OCI-LY3 (cell line): ENCODE results near the gene TMEM59.

ENCODE experiments used
- H2AFZ ChIP-seq: fragments of 200-600, 300-600 bp; shearing (Covaris generic); 2 replicates; pipeline ENCODE4 v1.6.0; 2014; ENCODE audit warnings: antibody characterized with exemption, low read depth, low read length
- H3K27ac ChIP-seq: fragments of 200-600, 300-600 bp; sonication (generic); 2 replicates; pipeline ENCODE4 v1.5.1; 2014; ENCODE audit warnings: mild to moderate bottlenecking, low read length, moderate library complexity, mixed read lengths
- H3K27me3 ChIP-seq: fragments of 200-600, 300-600 bp; sonication (generic); 2 replicates; pipeline ENCODE4 v1.6.1; 2014; ENCODE audit warnings: low read depth, low read length, mixed read lengths
- H3K36me3 ChIP-seq: fragments of 200-600, 300-600 bp; sonication (generic); replicated peaks from 2 replicates; pipeline ENCODE3; 2014; ENCODE audit warnings: low read depth, low read length, mixed read lengths
- H3K4me1 ChIP-seq: fragments of 300-600, 200-600 bp; sonication (generic); 2 replicates; pipeline ENCODE4 v1.6.1; 2014; ENCODE audit warnings: low read length, mixed read lengths
- H3K4me2 ChIP-seq: fragments of 200-600, 300-600 bp; sonication (generic); 2 replicates; pipeline ENCODE4 v1.6.1; 2014; ENCODE audit warnings: low read length, mixed read lengths
- H3K4me3 ChIP-seq: fragments of 300-600, 200-600 bp; sonication (generic); 2 replicates; pipeline ENCODE4 v1.5.1; 2014; ENCODE audit warnings: antibody characterized with exemption, mild to moderate bottlenecking, low read length, moderate library complexity
- H3K79me2 ChIP-seq: fragments of 300-600, 200-600 bp; shearing (Covaris generic); 2 replicates; pipeline ENCODE4 v1.6.1; 2014; ENCODE audit warnings: mild to moderate bottlenecking, low read length, mixed read lengths
- H3K9ac ChIP-seq: fragments of 300-600, 200-600 bp; shearing (Covaris generic); 2 replicates; pipeline ENCODE4 v1.6.0; 2014; ENCODE audit warnings: mild to moderate bottlenecking, low read length, moderate library complexity
- H3K9me3 ChIP-seq: fragments of 200-600, 300-600 bp; shearing (Covaris generic); 2 replicates; pipeline ENCODE4 v1.6.1; 2014; ENCODE audit warnings: low read length, mixed read lengths; ENCODE audit not compliant: insufficient read depth
- H4K20me1 ChIP-seq: fragments of 200-600, 300-600 bp; sonication (generic); 2 replicates; pipeline ENCODE4 v1.6.1; 2016; ENCODE audit warnings: low read length, mixed read lengths; ENCODE audit not compliant: insufficient read depth
- EZH2phosphoT487 ChIP-seq: fragments of 200-600 bp; shearing (Covaris generic); IDR thresholded peaks from 2 replicates; pipeline ENCODE4 v1.6.1; 2018; ENCODE audit warnings: antibody characterized with exemption, mixed run types, low read depth
- TF ChIP-seq, protein P1 (sequence below): fragments of 200-600, 300-600 bp; sonication (generic); IDR thresholded peaks from 2 replicates; pipeline ENCODE4 v1.5.1; 2014; ENCODE audit warnings: antibody characterized with exemption, low read length, low read depth

TMEM59 gene

DNA sequence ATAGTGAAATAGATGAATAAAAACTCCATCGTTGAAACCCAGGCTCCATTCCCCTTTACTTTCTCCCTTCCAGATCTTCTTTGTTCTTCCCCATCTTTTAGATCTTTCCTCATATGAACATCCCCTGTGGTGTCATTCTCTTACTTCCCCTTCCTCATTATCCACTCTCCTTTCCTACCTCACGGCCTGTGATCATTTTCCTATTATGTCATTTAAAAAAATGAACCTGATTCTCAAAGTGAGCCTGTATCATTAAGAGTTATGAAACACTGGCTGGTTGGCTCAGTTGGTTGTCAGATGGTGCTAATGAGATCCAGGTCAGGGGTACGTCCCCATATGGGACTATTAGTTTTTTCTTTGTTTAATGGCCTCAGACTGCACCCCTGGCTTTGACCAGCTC, 38.7 kb upstream of the TMEM59 start:
- no peaks in the 10 kb centered on the region for H3K79me2 ChIP-seq
- no peak overlapping the region for H3K9ac ChIP-seq
- H3K4me3 ChIP-seq, result no peak overlapping the region
- no peaks in the 10 kb centered on the region for H3K36me3 ChIP-seq
- no peak overlapping the region for H3K4me2 ChIP-seq
- no peak overlapping the region for H2AFZ ChIP-seq
- no peaks in the 10 kb centered on the region for H3K4me1 ChIP-seq
- no peaks in the 10 kb centered on the region for H3K9me3 ChIP-seq
- no peaks in the 10 kb centered on the region for H3K27me3 ChIP-seq
- no peaks in the 10 kb centered on the region for H4K20me1 ChIP-seq
- TF ChIP-seq, protein P1, sequence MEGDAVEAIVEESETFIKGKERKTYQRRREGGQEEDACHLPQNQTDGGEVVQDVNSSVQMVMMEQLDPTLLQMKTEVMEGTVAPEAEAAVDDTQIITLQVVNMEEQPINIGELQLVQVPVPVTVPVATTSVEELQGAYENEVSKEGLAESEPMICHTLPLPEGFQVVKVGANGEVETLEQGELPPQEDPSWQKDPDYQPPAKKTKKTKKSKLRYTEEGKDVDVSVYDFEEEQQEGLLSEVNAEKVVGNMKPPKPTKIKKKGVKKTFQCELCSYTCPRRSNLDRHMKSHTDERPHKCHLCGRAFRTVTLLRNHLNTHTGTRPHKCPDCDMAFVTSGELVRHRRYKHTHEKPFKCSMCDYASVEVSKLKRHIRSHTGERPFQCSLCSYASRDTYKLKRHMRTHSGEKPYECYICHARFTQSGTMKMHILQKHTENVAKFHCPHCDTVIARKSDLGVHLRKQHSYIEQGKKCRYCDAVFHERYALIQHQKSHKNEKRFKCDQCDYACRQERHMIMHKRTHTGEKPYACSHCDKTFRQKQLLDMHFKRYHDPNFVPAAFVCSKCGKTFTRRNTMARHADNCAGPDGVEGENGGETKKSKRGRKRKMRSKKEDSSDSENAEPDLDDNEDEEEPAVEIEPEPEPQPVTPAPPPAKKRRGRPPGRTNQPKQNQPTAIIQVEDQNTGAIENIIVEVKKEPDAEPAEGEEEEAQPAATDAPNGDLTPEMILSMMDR, result no peak
- TF ChIP-seq EZH2phosphoT487, result no peak
- H3K27ac ChIP-seq, result no peak overlapping the region

DNA sequence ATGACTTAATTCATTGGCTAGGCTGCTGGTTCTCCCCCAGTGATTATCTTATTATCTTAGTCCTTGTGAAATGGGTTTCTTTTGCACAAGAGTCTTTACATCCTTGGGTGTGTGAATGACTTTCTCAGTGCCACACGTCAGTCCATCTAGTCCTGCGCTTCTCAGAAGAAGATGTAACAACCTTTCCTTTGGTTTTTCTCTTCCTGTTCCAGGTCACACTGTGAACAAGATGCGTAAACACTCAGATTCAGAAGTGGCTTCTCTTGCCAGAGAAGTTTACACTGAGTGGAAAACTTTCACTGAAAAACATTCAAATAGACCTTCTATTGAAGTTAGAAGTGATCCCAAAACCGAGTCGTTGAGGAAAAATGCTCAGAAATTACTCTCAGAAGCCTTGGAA, 35.4 kb upstream of the TMEM59 start:
- H3K9me3 ChIP-seq, result no peaks in the 10 kb centered on the region
- no peak overlapping the region for H2AFZ ChIP-seq
- H3K4me3 ChIP-seq, result no peak overlapping the region
- H3K4me1 ChIP-seq, result no peaks in the 10 kb centered on the region
- no peaks in the 10 kb centered on the region for H3K79me2 ChIP-seq
- H3K27me3 ChIP-seq, result no peaks in the 10 kb centered on the region
- H3K9ac ChIP-seq, result no peak overlapping the region
- no peaks in the 10 kb centered on the region for H3K36me3 ChIP-seq
- H3K27ac ChIP-seq, result no peak overlapping the region
- no peak for TF ChIP-seq EZH2phosphoT487
- TF ChIP-seq, protein P1, result no peak
- H4K20me1 ChIP-seq, result no peaks in the 10 kb centered on the region
- H3K4me2 ChIP-seq, result no peak overlapping the region

DNA sequence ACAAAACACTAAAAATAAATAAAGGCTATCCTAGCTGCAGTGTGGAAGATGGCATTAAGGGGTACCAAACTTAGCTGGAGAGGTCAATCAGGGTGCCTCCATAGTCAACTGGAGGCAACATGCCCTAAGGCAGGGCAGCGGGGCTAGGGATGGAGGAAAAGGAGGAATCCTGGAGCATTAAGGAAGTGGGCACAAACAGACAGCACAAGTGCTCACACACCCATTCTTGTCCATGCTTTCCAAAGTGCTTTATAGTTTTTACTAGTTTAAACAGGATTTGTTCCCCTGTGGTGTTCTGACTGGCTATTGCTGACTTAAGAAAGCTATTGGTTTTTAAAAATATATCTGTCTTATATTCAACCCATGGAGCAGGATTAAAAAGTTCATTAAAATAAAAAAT, 33.8 kb upstream of the TMEM59 start:
- no peak overlapping the region for H2AFZ ChIP-seq

DNA sequence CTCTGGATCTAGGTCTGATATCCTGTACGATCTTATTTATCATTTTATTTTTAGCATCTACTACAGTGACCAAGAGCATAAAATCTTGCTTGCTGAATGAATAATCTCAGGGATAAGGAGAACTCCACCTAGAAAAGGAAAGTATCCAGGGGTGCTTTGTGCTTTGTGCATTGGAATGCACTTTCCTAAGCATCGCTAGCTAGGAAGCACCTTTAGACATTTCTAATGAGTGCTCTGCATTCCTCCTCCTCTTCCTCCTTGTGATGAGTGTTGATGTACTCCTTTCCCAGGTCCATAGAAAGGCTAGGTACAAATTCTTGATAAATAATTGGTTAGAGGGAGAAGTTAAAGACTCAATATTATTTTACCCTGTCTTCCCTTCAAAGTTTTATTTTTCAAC, 31.8 kb upstream of the TMEM59 start:
- H3K27ac ChIP-seq, result no peak overlapping the region
- no peaks in the 10 kb centered on the region for H3K36me3 ChIP-seq
- H3K79me2 ChIP-seq, result no peaks in the 10 kb centered on the region
- no peaks in the 10 kb centered on the region for H4K20me1 ChIP-seq
- H3K27me3 ChIP-seq, result no peaks in the 10 kb centered on the region
- no peak overlapping the region for H3K9ac ChIP-seq
- TF ChIP-seq EZH2phosphoT487, result no peak
- TF ChIP-seq, protein P1, result no peak
- no peak overlapping the region for H3K4me2 ChIP-seq
- H3K4me1 ChIP-seq, result no peaks in the 10 kb centered on the region
- no peak overlapping the region for H2AFZ ChIP-seq
- no peak overlapping the region for H3K4me3 ChIP-seq
- H3K9me3 ChIP-seq, result no peaks in the 10 kb centered on the region

More for the DNA sequence above, 33.8 kb upstream of the TMEM59 start:
- Histone ChIP-seq H4K20me1 (no peaks in the 10 kb centered on the region), H3K36me3 (no peaks in the 10 kb centered on the region), H3K4me1 (no peaks in the 10 kb centered on the region), H3K4me2 (no peak overlapping the region), H3K9me3 (no peaks in the 10 kb centered on the region), H3K9ac (no peak overlapping the region), H3K27ac (no peak overlapping the region), H3K79me2 (no peaks in the 10 kb centered on the region), H3K27me3 (no peaks in the 10 kb centered on the region), H3K4me3 (no peak overlapping the region)
- TF ChIP-seq, protein P1, result no peak
- no peak for TF ChIP-seq EZH2phosphoT487
